ELF-1 (cell line): ENCODE measurements around the gene UBA6.
"Not testable (repeated sequence)": the region's sequence is repeated elsewhere in the genome, so short reads cannot be mapped to it uniquely, and the experiment has no call there.

Experiments
- DNase-seq: peaks from one replicate; pipeline ENCODE4 v3.0.0-alpha.2; 2016; ENCODE audit warnings: low read depth, low spot score

Gene UBA6

GRCh38 chr4:67714248-67714583 is 13.3 kb upstream of the UBA6 start:
- peak; percentile 30 for DNase-seq

- peak; percentile 60 for DNase-seq
These were observed 12.7 kb upstream of the UBA6 start for GRCh38 chr4:67713529-67714247.

- DNase-seq, result peak; percentile 51
These were observed 11.9 kb upstream of the UBA6 start for GRCh38 chr4:67712650-67713528.

- DNase-seq, result peak; percentile 67
These were observed 11.2 kb upstream of the UBA6 start for GRCh38 chr4:67712000-67712625.

- not testable (repeated sequence) for DNase-seq
These were observed 5.7 kb upstream of the UBA6 start for GRCh38 chr4:67706682-67707081.

- DNase-seq, result no peak
These were observed 3.9 kb upstream of the UBA6 start for GRCh38 chr4:67704843-67705242.

- DNase-seq, result no peak
These were observed 1.2 kb upstream of the UBA6 start for GRCh38 chr4:67702166-67702565.

- no peak for DNase-seq
These were observed 529 bp upstream of the UBA6 start for GRCh38 chr4:67701517-67701850.

GRCh38 chr4:67700116-67700737 is 728 bp downstream of the UBA6 start:
- DNase-seq, result no peak

- DNase-seq, result peak; percentile 17
These were observed 1.4 kb downstream of the UBA6 start for GRCh38 chr4:67699603-67700002.

GRCh38 chr4:67697860-67698687 is 2.9 kb downstream of the UBA6 start:
- no peak for DNase-seq

- no peak for DNase-seq
These were observed 4.9 kb downstream of the UBA6 start for GRCh38 chr4:67696061-67696460.

- no peak for DNase-seq
These were observed 6.3 kb downstream of the UBA6 start for GRCh38 chr4:67694662-67695061.

- no peak for DNase-seq
These were observed 9.6 kb downstream of the UBA6 start for GRCh38 chr4:67691328-67691727.

- DNase-seq, result no peak
These were observed 13.3 kb downstream of the UBA6 start for GRCh38 chr4:67687636-67688035.

- no peak for DNase-seq
These were observed 15.5 kb downstream of the UBA6 start for GRCh38 chr4:67685532-67685859.

GRCh38 chr4:67684839-67685531 is 16.0 kb downstream of the UBA6 start:
- DNase-seq, result no peak

- DNase-seq, result no peak
These were observed 18.7 kb downstream of the UBA6 start for GRCh38 chr4:67682266-67682665.

GRCh38 chr4:67680581-67681222 is 20.3 kb downstream of the UBA6 start:
- no peak for DNase-seq

GRCh38 chr4:67678612-67679011 is 22.3 kb downstream of the UBA6 start:
- DNase-seq, result no peak
